ENCODE results near the gene AKAP13. TPM values are rescaled to one million over a fixed set of nuclear protein-coding genes. Genes with fewer than 3 reads are reported as not detected.

AKAP13 gene
- total RNA-seq, 1 donor, result 346 TPM

- H3K4me3 ChIP-seq (ENCODE audit: low read length), result no peak overlapping the region
- H3K9me3 ChIP-seq (ENCODE audit: low read depth, low read length), result no peaks in the 10 kb centered on the region
- H3K4me1 ChIP-seq (ENCODE audit: insufficient read depth, low read length), result peaks cover 65% of the 10 kb centered on the region
- H3K27me3 ChIP-seq (ENCODE audit: insufficient read depth, low read length), result no peaks in the 10 kb centered on the region
Observed at GRCh38 chr15:85557385-85557784, 177.0 kb downstream of the AKAP13 start.

GRCh38 chr15:85558848-85559247, 178.4 kb downstream of the AKAP13 start:
- no peak overlapping the region for H3K4me3 ChIP-seq (ENCODE audit: low read length)

GRCh38 chr15:85559530-85559929, 179.1 kb downstream of the AKAP13 start:
- H3K27me3 ChIP-seq (ENCODE audit: insufficient read depth, low read length), result no peaks in the 10 kb centered on the region
- no peaks in the 10 kb centered on the region for H3K9me3 ChIP-seq (ENCODE audit: low read depth, low read length)
- H3K4me3 ChIP-seq (ENCODE audit: low read length), result no peak overlapping the region
- peaks cover 50% of the 10 kb centered on the region for H3K4me1 ChIP-seq (ENCODE audit: insufficient read depth, low read length)

More at GRCh38 chr15:85558848-85559247, 178.4 kb downstream of the AKAP13 start:
- H3K27me3 ChIP-seq (ENCODE audit: insufficient read depth, low read length), result no peaks in the 10 kb centered on the region
- peaks cover 57% of the 10 kb centered on the region for H3K4me1 ChIP-seq (ENCODE audit: insufficient read depth, low read length)
- no peaks in the 10 kb centered on the region for H3K9me3 ChIP-seq (ENCODE audit: low read depth, low read length)

GRCh38 chr15:85562824-85563223, 182.4 kb downstream of the AKAP13 start:
- no peaks in the 10 kb centered on the region for H3K27me3 ChIP-seq (ENCODE audit: insufficient read depth, low read length)
- no peak overlapping the region for H3K4me3 ChIP-seq (ENCODE audit: low read length)
- H3K4me1 ChIP-seq (ENCODE audit: insufficient read depth, low read length), result peaks cover 21% of the 10 kb centered on the region
- no peaks in the 10 kb centered on the region for H3K9me3 ChIP-seq (ENCODE audit: low read depth, low read length)

GRCh38 chr15:85563328-85563727, 182.9 kb downstream of the AKAP13 start:
- Histone ChIP-seq H3K9me3 (ENCODE audit: low read depth, low read length) (no peaks in the 10 kb centered on the region), H3K4me1 (ENCODE audit: insufficient read depth, low read length) (peaks cover 26% of the 10 kb centered on the region), H3K27me3 (ENCODE audit: insufficient read depth, low read length) (no peaks in the 10 kb centered on the region), H3K4me3 (ENCODE audit: low read length) (no peak overlapping the region)

GRCh38 chr15:85563731-85564130, 183.3 kb downstream of the AKAP13 start:
- peaks cover 26% of the 10 kb centered on the region for H3K4me1 ChIP-seq (ENCODE audit: insufficient read depth, low read length)

GRCh38 chr15:85564686-85565085, 184.3 kb downstream of the AKAP13 start:
- H3K27me3 ChIP-seq (ENCODE audit: insufficient read depth, low read length), result no peaks in the 10 kb centered on the region
- no peak overlapping the region for H3K4me3 ChIP-seq (ENCODE audit: low read length)
- H3K4me1 ChIP-seq (ENCODE audit: insufficient read depth, low read length), result peaks cover 26% of the 10 kb centered on the region
- H3K9me3 ChIP-seq (ENCODE audit: low read depth, low read length), result no peaks in the 10 kb centered on the region

More at GRCh38 chr15:85563731-85564130, 183.3 kb downstream of the AKAP13 start:
- no peak overlapping the region for H3K4me3 ChIP-seq (ENCODE audit: low read length)
- H3K9me3 ChIP-seq (ENCODE audit: low read depth, low read length), result no peaks in the 10 kb centered on the region
- no peaks in the 10 kb centered on the region for H3K27me3 ChIP-seq (ENCODE audit: insufficient read depth, low read length)

GRCh38 chr15:85568261-85568808, 187.9 kb downstream of the AKAP13 start:
- H3K4me1 ChIP-seq (ENCODE audit: insufficient read depth, low read length), result peaks cover 32% of the 10 kb centered on the region
- no peak overlapping the region for H3K4me3 ChIP-seq (ENCODE audit: low read length)
- H3K9me3 ChIP-seq (ENCODE audit: low read depth, low read length), result no peaks in the 10 kb centered on the region
- no peaks in the 10 kb centered on the region for H3K27me3 ChIP-seq (ENCODE audit: insufficient read depth, low read length)

GRCh38 chr15:85570336-85570735, 189.9 kb downstream of the AKAP13 start:
- Histone ChIP-seq H3K27me3 (ENCODE audit: insufficient read depth, low read length) (no peaks in the 10 kb centered on the region), H3K4me1 (ENCODE audit: insufficient read depth, low read length) (peaks cover 32% of the 10 kb centered on the region), H3K4me3 (ENCODE audit: low read length) (no peak overlapping the region), H3K9me3 (ENCODE audit: low read depth, low read length) (no peaks in the 10 kb centered on the region)

GRCh38 chr15:85571780-85572179, 191.4 kb downstream of the AKAP13 start:
- Histone ChIP-seq H3K4me3 (ENCODE audit: low read length) (no peak overlapping the region), H3K4me1 (ENCODE audit: insufficient read depth, low read length) (peaks cover 32% of the 10 kb centered on the region), H3K9me3 (ENCODE audit: low read depth, low read length) (no peaks in the 10 kb centered on the region), H3K27me3 (ENCODE audit: insufficient read depth, low read length) (no peaks in the 10 kb centered on the region)

- H3K4me1 ChIP-seq (ENCODE audit: insufficient read depth, low read length), result peaks cover 31% of the 10 kb centered on the region
- no peak overlapping the region for H3K4me3 ChIP-seq (ENCODE audit: low read length)
- no peaks in the 10 kb centered on the region for H3K27me3 ChIP-seq (ENCODE audit: insufficient read depth, low read length)
- no peaks in the 10 kb centered on the region for H3K9me3 ChIP-seq (ENCODE audit: low read depth, low read length)
Observed at GRCh38 chr15:85576392-85576791, 196.0 kb downstream of the AKAP13 start.

- Histone ChIP-seq H3K9me3 (ENCODE audit: low read depth, low read length) (no peaks in the 10 kb centered on the region), H3K4me1 (ENCODE audit: insufficient read depth, low read length) (peaks cover 59% of the 10 kb centered on the region), H3K27me3 (ENCODE audit: insufficient read depth, low read length) (no peaks in the 10 kb centered on the region), H3K4me3 (ENCODE audit: low read length) (no peak overlapping the region)
Observed at GRCh38 chr15:85578941-85579701, 198.7 kb downstream of the AKAP13 start.

- Histone ChIP-seq H3K9me3 (ENCODE audit: low read depth, low read length) (no peaks in the 10 kb centered on the region), H3K4me3 (ENCODE audit: low read length) (no peak overlapping the region), H3K27me3 (ENCODE audit: insufficient read depth, low read length) (no peaks in the 10 kb centered on the region), H3K4me1 (ENCODE audit: insufficient read depth, low read length) (peaks cover 69% of the 10 kb centered on the region)
Observed at GRCh38 chr15:85579957-85580694, 199.7 kb downstream of the AKAP13 start.

- Histone ChIP-seq H3K4me1 (ENCODE audit: insufficient read depth, low read length) (peaks cover 75% of the 10 kb centered on the region), H3K27me3 (ENCODE audit: insufficient read depth, low read length) (no peaks in the 10 kb centered on the region), H3K9me3 (ENCODE audit: low read depth, low read length) (no peaks in the 10 kb centered on the region), H3K4me3 (ENCODE audit: low read length) (no peak overlapping the region)
Observed at GRCh38 chr15:85580879-85581278, 200.5 kb downstream of the AKAP13 start.

GRCh38 chr15:85581495-85581894, 201.1 kb downstream of the AKAP13 start:
- Histone ChIP-seq H3K9me3 (ENCODE audit: low read depth, low read length) (no peaks in the 10 kb centered on the region), H3K4me3 (ENCODE audit: low read length) (no peak overlapping the region), H3K4me1 (ENCODE audit: insufficient read depth, low read length) (peaks cover 75% of the 10 kb centered on the region), H3K27me3 (ENCODE audit: insufficient read depth, low read length) (no peaks in the 10 kb centered on the region)
